ENCODE data around the gene SORCS1.

DNA sequence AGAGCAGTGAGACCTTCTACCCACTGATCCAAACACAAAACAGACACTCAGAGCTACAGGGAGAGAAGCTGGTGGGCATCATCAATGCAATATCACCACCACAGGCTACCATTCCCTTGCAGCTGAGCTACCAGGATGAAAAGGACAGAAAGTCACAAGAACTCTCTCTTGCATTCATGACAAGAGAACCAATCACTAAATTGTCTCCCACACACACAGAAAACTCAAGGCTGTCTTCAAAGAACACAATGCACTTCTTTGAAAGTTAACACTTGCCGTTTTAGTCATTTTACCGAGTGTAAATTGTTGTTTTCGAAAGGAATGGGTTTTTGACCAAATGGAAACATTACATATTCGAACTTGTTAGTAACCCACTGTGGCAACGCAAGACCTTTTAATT is 626.6 kb downstream of the SORCS1 start:
- TF ChIP-seq, protein P1, sequence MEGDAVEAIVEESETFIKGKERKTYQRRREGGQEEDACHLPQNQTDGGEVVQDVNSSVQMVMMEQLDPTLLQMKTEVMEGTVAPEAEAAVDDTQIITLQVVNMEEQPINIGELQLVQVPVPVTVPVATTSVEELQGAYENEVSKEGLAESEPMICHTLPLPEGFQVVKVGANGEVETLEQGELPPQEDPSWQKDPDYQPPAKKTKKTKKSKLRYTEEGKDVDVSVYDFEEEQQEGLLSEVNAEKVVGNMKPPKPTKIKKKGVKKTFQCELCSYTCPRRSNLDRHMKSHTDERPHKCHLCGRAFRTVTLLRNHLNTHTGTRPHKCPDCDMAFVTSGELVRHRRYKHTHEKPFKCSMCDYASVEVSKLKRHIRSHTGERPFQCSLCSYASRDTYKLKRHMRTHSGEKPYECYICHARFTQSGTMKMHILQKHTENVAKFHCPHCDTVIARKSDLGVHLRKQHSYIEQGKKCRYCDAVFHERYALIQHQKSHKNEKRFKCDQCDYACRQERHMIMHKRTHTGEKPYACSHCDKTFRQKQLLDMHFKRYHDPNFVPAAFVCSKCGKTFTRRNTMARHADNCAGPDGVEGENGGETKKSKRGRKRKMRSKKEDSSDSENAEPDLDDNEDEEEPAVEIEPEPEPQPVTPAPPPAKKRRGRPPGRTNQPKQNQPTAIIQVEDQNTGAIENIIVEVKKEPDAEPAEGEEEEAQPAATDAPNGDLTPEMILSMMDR (IDR thresholded peaks at IDR 0.05) = no peak
- no peak for TF ChIP-seq POLR2AphosphoS5 (IDR thresholded peaks at IDR 0.05)
- no peak for TF ChIP-seq EP300 (IDR thresholded peaks at IDR 0.05; ENCODE audit: low read depth)
- TF ChIP-seq POLR2A (IDR thresholded peaks at IDR 0.05) = no peak
